Erythroblast (primary cell): Measurements from ENCODE around the gene G2E3.

Experiments used
- GATA1 ChIP-seq: IDR thresholded peaks from 2 replicates; pipeline ENCODE4 v1.6.1; 2011; ENCODE audit warnings: low read depth, mild to moderate bottlenecking, control low read depth, low read length, moderate library complexity
- POLR2A ChIP-seq: IDR thresholded peaks from 2 replicates; pipeline ENCODE4 v1.6.1; 2011; ENCODE audit warnings: mild to moderate bottlenecking, low read length

GRCh38 chr14:30608533-30609006, 49.6 kb downstream of the G2E3 start:
- TF ChIP-seq POLR2A (no peak), GATA1 (no peak)
